ENCODE data around the gene LKAAEAR1.

GRCh38 chr20:64074184-64074789, 9.9 kb downstream of the LKAAEAR1 start:
- no peak for TF ChIP-seq USF2 (CRISPR knock-in tag; IDR thresholded peaks at IDR 0.05)
- TF ChIP-seq EGR1 (conservative IDR thresholded peaks at IDR 0.05): no peak

Measured in K562 (cell line).